ENCODE data around the gene CHAF1B. TPM values are rescaled to one million over a fixed set of nuclear protein-coding genes. Genes with fewer than 3 reads are reported as not detected.
A peak's percentile ranks its signal among the peaks of the same experiment; 100 is the strongest.

CHAF1B gene
- total RNA-seq, 2 experiments from 2014 or later = 4.5 to 4.8 TPM

DNA sequence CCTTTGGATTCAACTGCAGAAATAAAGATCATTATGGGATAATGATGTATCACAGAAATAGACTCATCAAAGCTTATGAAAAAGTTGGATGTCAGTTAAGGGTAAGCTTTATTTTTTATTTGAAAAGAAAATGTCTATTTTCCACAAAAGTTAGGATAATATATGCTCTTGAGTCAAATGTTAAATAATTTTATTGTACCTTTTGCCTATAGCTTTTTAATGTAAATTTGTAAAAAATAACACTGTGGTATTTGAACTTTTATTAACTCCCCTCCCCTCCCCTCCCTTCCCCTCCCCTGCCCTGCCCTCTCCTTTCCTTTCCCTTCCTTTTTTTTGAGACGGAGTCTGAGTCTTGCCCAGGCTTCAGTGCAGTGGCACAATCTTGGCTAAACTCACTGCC, 40.3 kb upstream of the CHAF1B start:
- no peaks in the 10 kb centered on the region for H3K27me3 Mint-ChIP-seq
- intact Hi-C loops (cut with DNase I, micrococcal nuclease) = no loop called here
- peaks cover 81% of the 10 kb centered on the region for H3K36me3 Mint-ChIP-seq (ENCODE audit: low read depth)
- H3K9me3 Mint-ChIP-seq = no peaks in the 10 kb centered on the region
- Histone ChIP-seq H3K4me1 (ENCODE audit: insufficient read depth, low read length) (no peaks in the 10 kb centered on the region), H3K36me3 (ENCODE audit: insufficient read depth, low read length) (peaks cover 81% of the 10 kb centered on the region), H3K27ac (ENCODE audit: low read depth in 1 of 2, low read length in 2 of 2) (no peak overlapping the region), H3K4me3 (ENCODE audit: low read length) (no peak overlapping the region), H3K27me3 (ENCODE audit: control insufficient read depth in 1 of 2, insufficient read depth in 2 of 2, low read length in 2 of 2) (no peaks in the 10 kb centered on the region), H3K9me3 (ENCODE audit: control insufficient read depth in 1 of 2, insufficient read depth in 1 of 2, low read length in 2 of 2) (no peaks in the 10 kb centered on the region)
- no peak overlapping the region for H3K27ac Mint-ChIP-seq
- H3K4me1 Mint-ChIP-seq (ENCODE audit: low read depth) = peaks cover 6% of the 10 kb centered on the region
- H3K4me3 Mint-ChIP-seq = no peak overlapping the region
- ATAC-seq (ENCODE audit: poor library complexity) = no peak
- TF ChIP-seq, protein P1, sequence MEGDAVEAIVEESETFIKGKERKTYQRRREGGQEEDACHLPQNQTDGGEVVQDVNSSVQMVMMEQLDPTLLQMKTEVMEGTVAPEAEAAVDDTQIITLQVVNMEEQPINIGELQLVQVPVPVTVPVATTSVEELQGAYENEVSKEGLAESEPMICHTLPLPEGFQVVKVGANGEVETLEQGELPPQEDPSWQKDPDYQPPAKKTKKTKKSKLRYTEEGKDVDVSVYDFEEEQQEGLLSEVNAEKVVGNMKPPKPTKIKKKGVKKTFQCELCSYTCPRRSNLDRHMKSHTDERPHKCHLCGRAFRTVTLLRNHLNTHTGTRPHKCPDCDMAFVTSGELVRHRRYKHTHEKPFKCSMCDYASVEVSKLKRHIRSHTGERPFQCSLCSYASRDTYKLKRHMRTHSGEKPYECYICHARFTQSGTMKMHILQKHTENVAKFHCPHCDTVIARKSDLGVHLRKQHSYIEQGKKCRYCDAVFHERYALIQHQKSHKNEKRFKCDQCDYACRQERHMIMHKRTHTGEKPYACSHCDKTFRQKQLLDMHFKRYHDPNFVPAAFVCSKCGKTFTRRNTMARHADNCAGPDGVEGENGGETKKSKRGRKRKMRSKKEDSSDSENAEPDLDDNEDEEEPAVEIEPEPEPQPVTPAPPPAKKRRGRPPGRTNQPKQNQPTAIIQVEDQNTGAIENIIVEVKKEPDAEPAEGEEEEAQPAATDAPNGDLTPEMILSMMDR (IDR thresholded peaks at IDR 0.05) = no peak
- DNase-seq = no peak
- ChIA-PET POLR2A (interaction anchor here (1.7 kb wide), 1 partner anchor 23 kb away, joined by 4 read pairs; no protein-coding TSS in a partner anchor), CTCF (interaction anchor here (0.5 kb wide), 1 partner anchor 103 kb away, joined by 3 read pairs; no protein-coding TSS in a partner anchor)

DNA sequence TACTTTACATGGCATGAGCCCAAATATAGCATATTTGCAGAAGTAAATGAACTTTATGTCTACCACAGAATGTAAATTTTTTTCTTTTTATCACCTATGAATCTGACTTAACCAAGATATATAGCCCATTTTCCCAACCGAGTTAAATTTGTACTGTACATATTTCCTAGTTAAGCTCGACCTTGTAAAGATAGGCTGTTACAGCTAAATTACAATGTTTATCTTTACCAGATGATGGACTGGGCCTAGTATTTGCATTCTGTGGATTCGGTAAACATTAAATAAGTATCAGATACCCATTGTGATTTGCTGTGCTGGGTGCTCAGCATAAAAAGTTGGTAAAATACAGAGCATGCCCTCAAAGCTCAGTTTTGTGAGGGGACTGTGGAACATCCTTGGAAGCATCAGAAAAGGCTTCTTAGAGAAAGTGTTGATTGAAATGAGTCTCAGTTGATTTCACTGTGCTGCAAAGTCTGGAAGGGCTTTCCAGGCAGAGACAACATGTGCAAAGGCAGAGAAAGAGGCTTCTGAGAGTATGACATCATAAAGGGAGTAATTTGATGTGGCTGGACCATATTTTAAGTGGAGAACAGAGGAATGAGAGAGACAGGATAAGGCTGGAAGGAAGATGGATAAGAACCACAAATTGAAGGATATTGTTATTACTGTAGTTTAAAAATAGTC, 37.8 kb upstream of the CHAF1B start:
- peaks cover 9% of the 10 kb centered on the region for H3K4me1 Mint-ChIP-seq (ENCODE audit: low read depth)

DNA sequence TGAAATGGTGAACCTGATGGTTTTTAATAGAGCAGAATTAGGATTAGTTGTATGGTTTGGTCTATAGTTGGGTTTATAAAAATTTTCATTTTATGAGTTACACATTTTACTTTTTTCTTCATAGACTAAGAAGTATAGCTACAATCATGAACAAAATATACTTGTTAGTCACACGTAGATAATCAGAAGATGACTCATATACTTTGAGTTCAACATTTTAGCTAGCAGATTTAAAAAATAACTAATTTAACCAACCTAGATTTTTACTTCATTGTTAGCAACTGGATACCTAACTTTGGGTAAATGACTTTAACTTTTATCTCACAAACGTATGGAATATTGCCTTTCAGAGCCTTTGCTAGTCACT, 37.2 kb upstream of the CHAF1B start:
- H3K27me3 ChIP-seq (ENCODE audit: control insufficient read depth in 1 of 2, insufficient read depth in 2 of 2, low read length in 2 of 2) = no peaks in the 10 kb centered on the region
- TF ChIP-seq, protein P1 (IDR thresholded peaks at IDR 0.05) = no peak
- Mint-ChIP-seq H3K4me3 (no peak overlapping the region), H3K4me1 (ENCODE audit: low read depth) (peaks cover 9% of the 10 kb centered on the region), H3K9me3 (no peaks in the 10 kb centered on the region), H3K36me3 (ENCODE audit: low read depth) (peaks cover 83% of the 10 kb centered on the region), H3K27ac (peak overlapping the region; percentile 27), H3K27me3 (no peaks in the 10 kb centered on the region)
- CTCF ChIA-PET = interaction anchor here (0.6 kb wide), 1 partner anchor 207 kb away, joined by 3 read pairs; no protein-coding TSS in a partner anchor
- no peak for DNase-seq
- H3K4me3 ChIP-seq (ENCODE audit: low read length) = no peak overlapping the region
- no peak for ATAC-seq (ENCODE audit: poor library complexity)
- POLR2A ChIA-PET = interaction anchor here (0.8 kb wide), 1 partner anchor 11 kb away, joined by 4 read pairs; no protein-coding TSS in a partner anchor
- no peaks in the 10 kb centered on the region for H3K9me3 ChIP-seq (ENCODE audit: control insufficient read depth in 1 of 2, insufficient read depth in 1 of 2, low read length in 2 of 2)
- no peak overlapping the region for H3K27ac ChIP-seq (ENCODE audit: low read depth in 1 of 2, low read length in 2 of 2)
- intact Hi-C loops (cut with DNase I, micrococcal nuclease) = no loop called here
- no peaks in the 10 kb centered on the region for H3K4me1 ChIP-seq (ENCODE audit: insufficient read depth, low read length)
- peaks cover 85% of the 10 kb centered on the region for H3K36me3 ChIP-seq (ENCODE audit: insufficient read depth, low read length)

More for the DNA sequence above, 37.8 kb upstream of the CHAF1B start:
- Mint-ChIP-seq H3K27ac (peak overlapping the region; percentile 27), H3K27me3 (no peaks in the 10 kb centered on the region), H3K9me3 (no peaks in the 10 kb centered on the region), H3K4me3 (no peak overlapping the region), H3K36me3 (ENCODE audit: low read depth) (peaks cover 79% of the 10 kb centered on the region)
- POLR2A ChIA-PET = interaction anchor here (0.8 kb wide), 1 partner anchor 10 kb away, joined by 4 read pairs; no protein-coding TSS in a partner anchor
- H3K9me3 ChIP-seq (ENCODE audit: control insufficient read depth in 1 of 2, insufficient read depth in 1 of 2, low read length in 2 of 2) = no peaks in the 10 kb centered on the region
- CTCF ChIA-PET = interaction anchor here (0.6 kb wide), 1 partner anchor 206 kb away, joined by 3 read pairs; no protein-coding TSS in a partner anchor
- H3K36me3 ChIP-seq (ENCODE audit: insufficient read depth, low read length) = peaks cover 84% of the 10 kb centered on the region
- DNase-seq (no peak), ATAC-seq (ENCODE audit: poor library complexity) (no peak)
- TF ChIP-seq, protein P1 (IDR thresholded peaks at IDR 0.05) = no peak
- H3K27ac ChIP-seq (ENCODE audit: low read depth in 1 of 2, low read length in 2 of 2) = no peak overlapping the region
- no peaks in the 10 kb centered on the region for H3K27me3 ChIP-seq (ENCODE audit: control insufficient read depth in 1 of 2, insufficient read depth in 2 of 2, low read length in 2 of 2)
- H3K4me1 ChIP-seq (ENCODE audit: insufficient read depth, low read length) = no peaks in the 10 kb centered on the region
- intact Hi-C loops (cut with DNase I, micrococcal nuclease) = no loop called here
- no peak overlapping the region for H3K4me3 ChIP-seq (ENCODE audit: low read length)

Measured in CD4-positive, alpha-beta T cell (primary cell).